ENCODE data around the gene IFNGR1. TPM values are rescaled to one million over a fixed set of nuclear protein-coding genes. Genes with fewer than 3 reads are reported as not detected.

IFNGR1 gene
- total RNA-seq, 1 donor from 2014 or later = 38.3 TPM

DNA sequence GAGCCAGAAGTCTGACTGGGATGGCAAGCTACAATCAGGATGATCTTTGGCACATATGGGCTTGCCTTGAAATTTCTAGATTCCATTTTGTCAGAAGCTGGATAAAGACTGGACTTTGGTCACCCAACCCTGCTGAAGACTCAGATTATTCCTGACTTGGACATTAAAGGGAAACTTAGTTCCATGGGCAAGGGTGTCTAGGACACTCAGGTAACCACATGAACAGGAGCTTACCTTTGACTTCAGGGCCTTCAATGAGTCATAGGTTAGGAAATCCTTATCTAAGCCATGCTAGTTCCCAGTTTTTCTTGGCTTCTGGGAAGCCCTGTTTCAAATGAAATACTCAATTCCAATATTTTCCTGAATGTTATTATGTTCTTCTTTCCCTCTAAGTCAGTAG is 28.5 kb upstream of the IFNGR1 start:
- no peaks in the 10 kb centered on the region for H3K9me3 ChIP-seq (ENCODE audit: insufficient read depth, low read depth, low read length)
- H3K36me3 ChIP-seq (ENCODE audit: insufficient read depth, low read length) = no peaks in the 10 kb centered on the region
- TF ChIP-seq EZH2 (IDR thresholded peaks at IDR 0.05; ENCODE audit: insufficient read depth, low read length) (no peak), CTCF (IDR thresholded peaks at IDR 0.05; ENCODE audit: insufficient read depth, low read depth, low read length) (no peak)
- no peaks in the 10 kb centered on the region for H3K79me2 ChIP-seq (ENCODE audit: insufficient read depth, low read length)
- H3K27ac ChIP-seq (ENCODE audit: low read depth, low read length) = no peak overlapping the region
- H2AFZ ChIP-seq (ENCODE audit: low read depth, low read length) = no peak overlapping the region
- no peaks in the 10 kb centered on the region for H3K4me1 ChIP-seq (ENCODE audit: insufficient read depth, low read length)
- FAIRE-seq (no peak), DNase-seq (ENCODE audit: low read depth) (no peak)
- H3K4me2 ChIP-seq (ENCODE audit: low read length) = no peak overlapping the region
- no peaks in the 10 kb centered on the region for H4K20me1 ChIP-seq (ENCODE audit: insufficient read depth, low read length)
- Mint-ChIP-seq H3K4me3 (ENCODE audit: unreplicated experiment) (no peak overlapping the region), H3K36me3 (ENCODE audit: low read depth, unreplicated experiment) (no peaks in the 10 kb centered on the region), H3K27ac (ENCODE audit: unreplicated experiment) (no peak overlapping the region), H3K9me3 (ENCODE audit: unreplicated experiment) (peaks cover 5% of the 10 kb centered on the region), H3K4me1 (ENCODE audit: low read depth, unreplicated experiment) (no peaks in the 10 kb centered on the region), H3K27me3 (ENCODE audit: low read depth, unreplicated experiment) (no peaks in the 10 kb centered on the region)
- no peaks in the 10 kb centered on the region for H3K27me3 ChIP-seq (ENCODE audit: insufficient read depth, low read length)
- no peak overlapping the region for H3K9ac ChIP-seq (ENCODE audit: low read length)
- H3K4me3 ChIP-seq (ENCODE audit: insufficient read depth, low read depth, low read length) = no peak overlapping the region

DNA sequence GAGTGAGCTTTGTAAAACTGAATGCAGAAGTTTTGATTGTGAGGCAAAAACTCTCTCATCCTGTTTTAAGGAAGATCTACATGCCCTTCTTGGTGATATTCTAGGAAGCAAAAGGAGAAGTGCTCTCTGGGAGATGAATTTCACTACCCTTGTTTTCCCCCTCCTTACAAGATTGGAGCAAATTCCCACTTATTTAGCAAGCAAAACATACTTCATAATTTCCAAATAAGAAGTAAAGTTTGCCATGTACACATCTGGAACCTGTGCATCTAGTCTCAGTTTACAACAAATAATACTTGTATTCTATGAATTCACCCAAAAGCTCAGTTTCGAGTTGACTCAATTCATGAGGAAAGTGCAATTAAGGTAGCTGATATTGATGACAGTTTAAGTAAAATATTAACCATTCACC is 27.6 kb upstream of the IFNGR1 start:
- no peaks in the 10 kb centered on the region for H3K36me3 ChIP-seq (ENCODE audit: insufficient read depth, low read length)
- H2AFZ ChIP-seq (ENCODE audit: low read depth, low read length) = no peak overlapping the region
- no peaks in the 10 kb centered on the region for H3K79me2 ChIP-seq (ENCODE audit: insufficient read depth, low read length)
- FAIRE-seq (no peak), DNase-seq (ENCODE audit: low read depth) (no peak)
- H3K4me1 ChIP-seq (ENCODE audit: insufficient read depth, low read length) = no peaks in the 10 kb centered on the region
- no peak overlapping the region for H3K4me3 ChIP-seq (ENCODE audit: insufficient read depth, low read depth, low read length)
- no peak overlapping the region for H3K4me2 ChIP-seq (ENCODE audit: low read length)
- no peaks in the 10 kb centered on the region for H3K9me3 Mint-ChIP-seq (ENCODE audit: unreplicated experiment)
- peaks cover under 1% of the 10 kb centered on the region for H3K4me1 Mint-ChIP-seq (ENCODE audit: low read depth, unreplicated experiment)
- TF ChIP-seq CTCF (IDR thresholded peaks at IDR 0.05; ENCODE audit: insufficient read depth, low read depth, low read length) = no peak
- TF ChIP-seq EZH2 (IDR thresholded peaks at IDR 0.05; ENCODE audit: insufficient read depth, low read length) = no peak
- no peaks in the 10 kb centered on the region for H3K27me3 ChIP-seq (ENCODE audit: insufficient read depth, low read length)
- H3K9ac ChIP-seq (ENCODE audit: low read length) = no peak overlapping the region
- no peaks in the 10 kb centered on the region for H3K36me3 Mint-ChIP-seq (ENCODE audit: low read depth, unreplicated experiment)
- H3K9me3 ChIP-seq (ENCODE audit: insufficient read depth, low read depth, low read length) = no peaks in the 10 kb centered on the region
- H3K27ac Mint-ChIP-seq (ENCODE audit: unreplicated experiment) = no peak overlapping the region
- H3K27me3 Mint-ChIP-seq (ENCODE audit: low read depth, unreplicated experiment) = no peaks in the 10 kb centered on the region
- H3K4me3 Mint-ChIP-seq (ENCODE audit: unreplicated experiment) = no peak overlapping the region
- no peaks in the 10 kb centered on the region for H4K20me1 ChIP-seq (ENCODE audit: insufficient read depth, low read length)
- H3K27ac ChIP-seq (ENCODE audit: low read depth, low read length) = no peak overlapping the region

GRCh38 chr6:137246164-137246563 is 27.0 kb upstream of the IFNGR1 start:
- no peak overlapping the region for H2AFZ ChIP-seq (ENCODE audit: low read depth, low read length)
- H4K20me1 ChIP-seq (ENCODE audit: insufficient read depth, low read length) = no peaks in the 10 kb centered on the region
- no peaks in the 10 kb centered on the region for H3K27me3 ChIP-seq (ENCODE audit: insufficient read depth, low read length)
- H3K27ac ChIP-seq (ENCODE audit: low read depth, low read length) = no peak overlapping the region
- H3K9me3 ChIP-seq (ENCODE audit: insufficient read depth, low read depth, low read length) = no peaks in the 10 kb centered on the region
- Mint-ChIP-seq H3K36me3 (ENCODE audit: low read depth, unreplicated experiment) (no peaks in the 10 kb centered on the region), H3K9me3 (ENCODE audit: unreplicated experiment) (no peaks in the 10 kb centered on the region), H3K4me1 (ENCODE audit: low read depth, unreplicated experiment) (peaks cover 5% of the 10 kb centered on the region), H3K27me3 (ENCODE audit: low read depth, unreplicated experiment) (no peaks in the 10 kb centered on the region), H3K27ac (ENCODE audit: unreplicated experiment) (no peak overlapping the region), H3K4me3 (ENCODE audit: unreplicated experiment) (no peak overlapping the region)
- no peak overlapping the region for H3K9ac ChIP-seq (ENCODE audit: low read length)
- no peaks in the 10 kb centered on the region for H3K79me2 ChIP-seq (ENCODE audit: insufficient read depth, low read length)
- TF ChIP-seq CTCF (IDR thresholded peaks at IDR 0.05; ENCODE audit: insufficient read depth, low read depth, low read length) (no peak), EZH2 (IDR thresholded peaks at IDR 0.05; ENCODE audit: insufficient read depth, low read length) (no peak)
- peaks cover 5% of the 10 kb centered on the region for H3K4me1 ChIP-seq (ENCODE audit: insufficient read depth, low read length)
- no peak overlapping the region for H3K4me2 ChIP-seq (ENCODE audit: low read length)
- no peak overlapping the region for H3K4me3 ChIP-seq (ENCODE audit: insufficient read depth, low read depth, low read length)
- no peak for FAIRE-seq
- H3K36me3 ChIP-seq (ENCODE audit: insufficient read depth, low read length) = no peaks in the 10 kb centered on the region
- DNase-seq (ENCODE audit: low read depth) = no peak
